GM12878 (cell line): ENCODE results near the gene SLC22A23. TPM values are rescaled to one million over a fixed set of nuclear protein-coding genes. Genes with fewer than 3 reads are reported as not detected.

Source experiments
- ATF7 ChIP-seq: fragments of 450-650 bp; IDR thresholded peaks from 2 replicates; pipeline ENCODE4 v1.6.1; 2016; ENCODE audit warnings: low read depth, mild to moderate bottlenecking
- CHD1 ChIP-seq: IDR thresholded peaks from 2 replicates; pipeline ENCODE4 v1.6.1; 2012; ENCODE audit warnings: low read depth, low read length, improper control_type of control experiment
- HDAC6 ChIP-seq: fragments of 200-600 bp; sonication (generic); IDR thresholded peaks from one replicate; pipeline ENCODE4 v1.8.0; 2017; ENCODE audit warnings: antibody characterized with exemption; ENCODE audit not compliant: unreplicated experiment
- IKZF1 ChIP-seq: fragments of 450-650 bp; conservative IDR thresholded peaks from 2 replicates; pipeline ENCODE4 v1.6.1; 2017; ENCODE audit warnings: antibody characterized with exemption, mild to moderate bottlenecking
- JUND ChIP-seq: IDR thresholded peaks from 2 replicates; pipeline ENCODE4 v1.6.1; 2012; ENCODE audit warnings: low read depth, mild to moderate bottlenecking, low read length, improper control_type of control experiment, moderate library complexity
- NBN ChIP-seq: fragments of 450-650 bp; IDR thresholded peaks from 2 replicates; pipeline ENCODE4 v1.6.1; 2016
- SMAD5 ChIP-seq: IDR thresholded peaks from 2 replicates; pipeline ENCODE4 v1.6.1; 2016; ENCODE audit warnings: antibody characterized with exemption, low read depth
- ZNF207 ChIP-seq: fragments of 450-650 bp; IDR thresholded peaks from 2 replicates; pipeline ENCODE4 v1.6.1; 2014; ENCODE audit warnings: antibody characterized with exemption, mild to moderate bottlenecking, borderline replicate concordance
- polyA plus RNA-seq, 11 experiments: library from polyadenylated mRNA; depleted of rRNA in 4 of 11; unstranded in 6 of 11; stranded (reverse) in 5 of 11; fragments of >200 nt; fragmentation: Nextera tagmentation in 4 of 11; fragmentation: Illumina TruSeq in 1 of 11; extraction: Ambion mirVana in 4 of 11; extraction: Trizol in 1 of 11; gene quantifications; 1 replicate in 1 of 11; 2 replicates in 10 of 11; pipeline versions ENCODE4 v1.2.1 to v1.2.3, GENCODE V29; 2011 to 2016; ENCODE audit warnings: inconsistent platforms in 2 of 11, missing spikeins in 2 of 11, low read depth in 1 of 11
- total RNA-seq, 4 experiments: library from RNA; depleted of rRNA in 3 of 4; stranded (reverse); fragments of >200 nt in 3 of 4; fragmentation: Illumina TruSeq in 1 of 4; extraction: Trizol in 1 of 4; gene quantifications; 2 replicates each; pipeline versions ENCODE4 v1.2.1 to v1.2.3, GENCODE V29; 2013 to 2021
- TF ChIP-seq, protein P1 (sequence below): fragments of 150-350 bp; IDR thresholded peaks from 2 replicates; pipeline ENCODE4 v1.6.1; 2016; ENCODE audit warnings: low read depth, low read length
- TF ChIP-seq, protein P2 (sequence below): fragments of 450-650 bp; formaldehyde crosslinking; IDR thresholded peaks from 2 replicates; pipeline ENCODE4 v1.4.0; 2022; ENCODE audit warnings: mild to moderate bottlenecking, moderate library complexity

The SLC22A23 gene
- total and polyA plus RNA-seq, 10 of the 15 experiments (the other 5 are each of a cell fraction or from before 2014, with no cell fraction given), result 0.20 to 2.4 (median 0.74) TPM

DNA sequence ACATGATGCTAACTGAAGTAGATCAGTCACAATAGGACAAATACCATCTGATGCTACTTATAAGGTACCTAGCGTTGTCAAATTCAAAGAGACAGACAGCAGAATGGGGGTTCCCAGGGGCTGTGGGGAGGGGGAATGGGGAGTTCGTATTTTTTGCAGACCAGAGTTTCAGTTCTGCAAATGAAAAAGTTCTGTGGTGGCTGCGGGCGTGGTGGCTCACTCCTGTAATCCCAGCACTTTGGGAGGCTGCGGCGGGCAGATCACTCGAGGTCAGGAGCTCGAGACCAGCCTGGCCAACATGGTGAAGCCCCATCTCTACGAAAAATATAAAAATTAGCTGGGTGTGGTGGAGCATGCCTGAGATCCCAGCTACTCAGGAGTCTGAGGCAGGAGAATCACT lies 68.1 kb downstream of the SLC22A23 start (continued):
- TF ChIP-seq NBN (peak; percentile 87), CHD1 (no peak), ATF7 (no peak), SMAD5 (no peak), IKZF1 (peak; percentile 85), HDAC6 (no peak), ZNF207 (no peak), JUND (no peak)
- TF ChIP-seq, protein P1, sequence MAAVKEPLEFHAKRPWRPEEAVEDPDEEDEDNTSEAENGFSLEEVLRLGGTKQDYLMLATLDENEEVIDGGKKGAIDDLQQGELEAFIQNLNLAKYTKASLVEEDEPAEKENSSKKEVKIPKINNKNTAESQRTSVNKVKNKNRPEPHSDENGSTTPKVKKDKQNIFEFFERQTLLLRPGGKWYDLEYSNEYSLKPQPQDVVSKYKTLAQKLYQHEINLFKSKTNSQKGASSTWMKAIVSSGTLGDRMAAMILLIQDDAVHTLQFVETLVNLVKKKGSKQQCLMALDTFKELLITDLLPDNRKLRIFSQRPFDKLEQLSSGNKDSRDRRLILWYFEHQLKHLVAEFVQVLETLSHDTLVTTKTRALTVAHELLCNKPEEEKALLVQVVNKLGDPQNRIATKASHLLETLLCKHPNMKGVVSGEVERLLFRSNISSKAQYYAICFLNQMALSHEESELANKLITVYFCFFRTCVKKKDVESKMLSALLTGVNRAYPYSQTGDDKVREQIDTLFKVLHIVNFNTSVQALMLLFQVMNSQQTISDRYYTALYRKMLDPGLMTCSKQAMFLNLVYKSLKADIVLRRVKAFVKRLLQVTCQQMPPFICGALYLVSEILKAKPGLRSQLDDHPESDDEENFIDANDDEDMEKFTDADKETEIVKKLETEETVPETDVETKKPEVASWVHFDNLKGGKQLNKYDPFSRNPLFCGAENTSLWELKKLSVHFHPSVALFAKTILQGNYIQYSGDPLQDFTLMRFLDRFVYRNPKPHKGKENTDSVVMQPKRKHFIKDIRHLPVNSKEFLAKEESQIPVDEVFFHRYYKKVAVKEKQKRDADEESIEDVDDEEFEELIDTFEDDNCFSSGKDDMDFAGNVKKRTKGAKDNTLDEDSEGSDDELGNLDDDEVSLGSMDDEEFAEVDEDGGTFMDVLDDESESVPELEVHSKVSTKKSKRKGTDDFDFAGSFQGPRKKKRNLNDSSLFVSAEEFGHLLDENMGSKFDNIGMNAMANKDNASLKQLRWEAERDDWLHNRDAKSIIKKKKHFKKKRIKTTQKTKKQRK, result no peak
- TF ChIP-seq, protein P2, sequence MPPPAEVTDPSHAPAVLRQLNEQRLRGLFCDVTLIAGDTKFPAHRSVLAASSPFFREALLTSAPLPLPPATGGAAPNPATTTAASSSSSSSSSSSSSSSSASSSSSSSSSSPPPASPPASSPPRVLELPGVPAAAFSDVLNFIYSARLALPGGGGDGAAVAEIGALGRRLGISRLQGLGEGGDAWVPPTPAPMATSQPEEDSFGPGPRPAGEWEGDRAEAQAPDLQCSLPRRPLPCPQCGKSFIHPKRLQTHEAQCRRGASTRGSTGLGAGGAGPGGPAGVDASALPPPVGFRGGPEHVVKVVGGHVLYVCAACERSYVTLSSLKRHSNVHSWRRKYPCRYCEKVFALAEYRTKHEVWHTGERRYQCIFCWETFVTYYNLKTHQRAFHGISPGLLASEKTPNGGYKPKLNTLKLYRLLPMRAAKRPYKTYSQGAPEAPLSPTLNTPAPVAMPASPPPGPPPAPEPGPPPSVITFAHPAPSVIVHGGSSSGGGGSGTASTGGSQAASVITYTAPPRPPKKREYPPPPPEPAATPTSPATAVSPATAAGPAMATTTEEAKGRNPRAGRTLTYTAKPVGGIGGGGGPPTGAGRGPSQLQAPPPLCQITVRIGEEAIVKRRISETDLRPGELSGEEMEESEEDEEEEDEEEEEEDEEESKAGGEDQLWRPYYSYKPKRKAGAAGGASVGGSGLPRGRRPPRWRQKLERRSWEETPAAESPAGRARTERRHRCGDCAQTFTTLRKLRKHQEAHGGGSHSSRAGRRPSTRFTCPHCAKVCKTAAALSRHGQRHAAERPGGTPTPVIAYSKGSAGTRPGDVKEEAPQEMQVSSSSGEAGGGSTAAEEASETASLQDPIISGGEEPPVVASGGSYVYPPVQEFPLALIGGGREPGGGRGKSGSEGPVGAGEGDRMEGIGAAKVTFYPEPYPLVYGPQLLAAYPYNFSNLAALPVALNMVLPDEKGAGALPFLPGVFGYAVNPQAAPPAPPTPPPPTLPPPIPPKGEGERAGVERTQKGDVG (CRISPR knock-in tag), result no peak
